Type B pancreatic cell (in vitro differentiated cells): Measurements from ENCODE around the gene NSDHL. TPM values are rescaled to one million over a fixed set of nuclear protein-coding genes. Genes with fewer than 3 reads are reported as not detected.

Experiments
- DNase-seq: peaks from one replicate; pipeline ENCODE4 v3.0.0; 2021; ENCODE audit warnings: mixed read lengths; ENCODE audit not compliant: unreplicated experiment; ENCODE audit errors: extremely low spot score
- H3K27ac Mint-ChIP-seq: 2 replicates; pipeline ENCODE4 v1.8.0; 2021; ENCODE audit warnings: mild to moderate bottlenecking, mixed read lengths
- H3K27me3 Mint-ChIP-seq: 2 replicates; pipeline ENCODE4 v1.8.0; 2021; ENCODE audit warnings: mixed read lengths
- H3K36me3 Mint-ChIP-seq: 2 replicates; pipeline ENCODE4 v1.8.0; 2021; ENCODE audit warnings: mixed read lengths
- H3K4me1 Mint-ChIP-seq: one replicate; pipeline ENCODE4 v1.8.0; 2021; ENCODE audit warnings: mixed read lengths; ENCODE audit not compliant: unreplicated experiment
- H3K4me3 Mint-ChIP-seq: 2 replicates; pipeline ENCODE4 v1.8.0; 2021; ENCODE audit warnings: mild to moderate bottlenecking, mixed read lengths
- H3K9me3 Mint-ChIP-seq: 2 replicates; pipeline ENCODE4 v1.8.0; 2021; ENCODE audit warnings: mixed read lengths
- total RNA-seq: library from RNA; stranded (reverse); gene quantifications from 2 replicates; pipeline ENCODE4 v1.2.1, GENCODE V29; 2021; ENCODE audit warnings: low replicate concordance
- TF ChIP-seq, protein P1 (sequence below): fragments of 200-600 bp; sonication (generic); conservative IDR thresholded peaks from 2 replicates; pipeline ENCODE4 v1.5.0; 2021; ENCODE audit warnings: antibody characterized with exemption, mild to moderate bottlenecking

The NSDHL gene
- total RNA-seq, 1 donor from 2014 or later = 27.5 TPM

DNA sequence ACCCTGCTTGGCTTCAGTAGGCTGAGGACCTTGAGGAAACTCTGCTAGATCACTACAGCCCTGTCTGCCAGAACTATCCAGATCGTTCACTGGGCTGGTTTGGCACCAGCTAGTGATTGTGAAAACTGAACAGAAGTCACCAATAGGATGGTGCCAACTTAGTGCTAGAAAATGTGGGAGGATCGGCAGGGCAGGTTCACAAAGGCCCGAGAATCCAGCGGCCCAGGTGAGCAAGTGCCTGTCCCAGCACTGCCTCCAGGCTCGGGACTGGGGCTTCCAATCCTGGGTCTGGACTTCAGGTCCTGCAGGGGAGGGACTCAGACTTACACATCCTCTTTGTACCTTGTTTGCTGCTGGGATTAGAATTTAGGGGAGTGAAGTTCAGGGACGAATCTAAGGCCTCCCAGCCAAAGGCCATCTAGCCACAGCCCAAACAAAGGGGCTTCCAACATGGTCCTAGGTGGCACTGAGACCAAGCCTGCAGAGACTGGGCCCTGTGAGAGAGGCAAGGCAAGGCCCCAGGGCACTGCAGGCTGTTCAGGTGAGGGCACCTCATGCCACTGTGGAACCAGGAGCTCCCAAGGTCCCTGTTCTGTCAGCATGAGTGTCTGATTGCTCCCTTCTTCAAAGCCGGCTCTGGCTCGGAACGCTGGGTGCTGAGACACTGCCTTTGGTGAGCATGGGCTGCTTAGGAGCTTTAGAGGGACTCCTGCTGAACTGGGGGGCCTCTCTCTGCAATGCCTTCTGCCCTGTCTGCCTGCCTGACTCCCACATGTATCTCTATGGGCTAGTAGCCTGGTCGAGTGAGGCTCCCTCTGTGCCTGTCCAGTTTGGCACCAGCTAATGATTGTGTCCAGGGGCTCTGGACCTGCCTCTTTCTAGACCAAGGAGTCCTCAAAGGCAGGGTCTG, 46.3 kb downstream of the NSDHL start:
- DNase-seq = no peak

GRCh38 chrX:152878976-152879755, 48.3 kb downstream of the NSDHL start:
- Mint-ChIP-seq H3K4me1 (no peaks in the 10 kb centered on the region), H3K36me3 (no peaks in the 10 kb centered on the region), H3K27me3 (no peaks in the 10 kb centered on the region), H3K9me3 (peaks cover 5% of the 10 kb centered on the region), H3K27ac (no peak overlapping the region), H3K4me3 (no peak overlapping the region)
- TF ChIP-seq, protein P1, sequence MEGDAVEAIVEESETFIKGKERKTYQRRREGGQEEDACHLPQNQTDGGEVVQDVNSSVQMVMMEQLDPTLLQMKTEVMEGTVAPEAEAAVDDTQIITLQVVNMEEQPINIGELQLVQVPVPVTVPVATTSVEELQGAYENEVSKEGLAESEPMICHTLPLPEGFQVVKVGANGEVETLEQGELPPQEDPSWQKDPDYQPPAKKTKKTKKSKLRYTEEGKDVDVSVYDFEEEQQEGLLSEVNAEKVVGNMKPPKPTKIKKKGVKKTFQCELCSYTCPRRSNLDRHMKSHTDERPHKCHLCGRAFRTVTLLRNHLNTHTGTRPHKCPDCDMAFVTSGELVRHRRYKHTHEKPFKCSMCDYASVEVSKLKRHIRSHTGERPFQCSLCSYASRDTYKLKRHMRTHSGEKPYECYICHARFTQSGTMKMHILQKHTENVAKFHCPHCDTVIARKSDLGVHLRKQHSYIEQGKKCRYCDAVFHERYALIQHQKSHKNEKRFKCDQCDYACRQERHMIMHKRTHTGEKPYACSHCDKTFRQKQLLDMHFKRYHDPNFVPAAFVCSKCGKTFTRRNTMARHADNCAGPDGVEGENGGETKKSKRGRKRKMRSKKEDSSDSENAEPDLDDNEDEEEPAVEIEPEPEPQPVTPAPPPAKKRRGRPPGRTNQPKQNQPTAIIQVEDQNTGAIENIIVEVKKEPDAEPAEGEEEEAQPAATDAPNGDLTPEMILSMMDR = no peak
- DNase-seq = no peak

More for the DNA sequence above, 46.3 kb downstream of the NSDHL start:
- TF ChIP-seq, protein P1 = no peak
- Mint-ChIP-seq H3K27me3 (no peaks in the 10 kb centered on the region), H3K4me1 (no peaks in the 10 kb centered on the region), H3K9me3 (peaks cover 5% of the 10 kb centered on the region), H3K36me3 (no peaks in the 10 kb centered on the region), H3K27ac (no peak overlapping the region), H3K4me3 (no peak overlapping the region)

DNA sequence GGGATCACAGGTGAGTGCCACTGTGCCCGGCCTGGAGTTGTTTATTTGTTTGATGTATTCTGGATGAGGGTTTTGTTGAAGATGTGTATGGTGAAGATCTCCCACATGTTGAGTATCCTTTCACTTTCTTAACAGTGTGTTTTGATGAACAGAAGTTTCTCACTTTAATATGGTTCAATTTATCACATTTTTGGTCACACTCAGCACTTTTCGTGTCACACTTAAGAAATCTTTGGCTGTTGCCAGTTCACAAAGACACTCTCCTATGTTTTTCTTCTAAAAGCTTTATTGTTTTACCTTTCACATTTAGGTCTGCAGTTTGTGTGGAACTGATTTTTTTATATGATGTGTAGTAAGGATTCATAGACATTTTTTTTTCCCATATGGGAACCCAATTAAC, 50.4 kb downstream of the NSDHL start:
- no peak for DNase-seq
- peaks cover 5% of the 10 kb centered on the region for H3K9me3 Mint-ChIP-seq
- H3K36me3 Mint-ChIP-seq = no peaks in the 10 kb centered on the region
- H3K27me3 Mint-ChIP-seq = no peaks in the 10 kb centered on the region
- H3K4me3 Mint-ChIP-seq = no peak overlapping the region
- TF ChIP-seq, protein P1 = no peak
- no peak overlapping the region for H3K27ac Mint-ChIP-seq
- no peaks in the 10 kb centered on the region for H3K4me1 Mint-ChIP-seq

- no peak for DNase-seq
- Mint-ChIP-seq H3K36me3 (no peaks in the 10 kb centered on the region), H3K27ac (no peak overlapping the region), H3K4me3 (no peak overlapping the region), H3K9me3 (no peaks in the 10 kb centered on the region), H3K4me1 (no peaks in the 10 kb centered on the region), H3K27me3 (no peaks in the 10 kb centered on the region)
- TF ChIP-seq, protein P1 = no peak
Observed at GRCh38 chrX:152884171-152884570, 53.3 kb downstream of the NSDHL start.

GRCh38 chrX:152886716-152887115, 55.9 kb downstream of the NSDHL start:
- no peaks in the 10 kb centered on the region for H3K36me3 Mint-ChIP-seq

More at GRCh38 chrX:152886716-152887115, 55.9 kb downstream of the NSDHL start:
- H3K4me1 Mint-ChIP-seq = no peaks in the 10 kb centered on the region
- no peak overlapping the region for H3K4me3 Mint-ChIP-seq
- DNase-seq = no peak
- peaks cover 5% of the 10 kb centered on the region for H3K27me3 Mint-ChIP-seq
- no peak overlapping the region for H3K27ac Mint-ChIP-seq
- no peaks in the 10 kb centered on the region for H3K9me3 Mint-ChIP-seq
- TF ChIP-seq, protein P1 = no peak
